GM18517 (cell line): ENCODE results near the gene RNU1-2.
"Not testable (repeated sequence)": the region's sequence is repeated elsewhere in the genome, so short reads cannot be mapped to it uniquely, and the experiment has no call there.

Experiments used
- ATAC-seq: cut with Tn5 transposase; IDR thresholded peaks from one replicate; pipeline ENCODE4 v1.9.1; 2021; ENCODE audit warnings: mild to moderate bottlenecking, moderate library complexity; ENCODE audit not compliant: unreplicated experiment

Gene RNU1-2

GRCh38 chr1:16888860-16889816 lies 6.6 kb upstream of the RNU1-2 start:
- ATAC-seq: no peak

- ATAC-seq: not testable (repeated sequence)
Observed at GRCh38 chr1:16890539-16891021, 5.2 kb upstream of the RNU1-2 start.

GRCh38 chr1:16891057-16891456 lies 4.7 kb upstream of the RNU1-2 start:
- not testable (repeated sequence) for ATAC-seq

DNA sequence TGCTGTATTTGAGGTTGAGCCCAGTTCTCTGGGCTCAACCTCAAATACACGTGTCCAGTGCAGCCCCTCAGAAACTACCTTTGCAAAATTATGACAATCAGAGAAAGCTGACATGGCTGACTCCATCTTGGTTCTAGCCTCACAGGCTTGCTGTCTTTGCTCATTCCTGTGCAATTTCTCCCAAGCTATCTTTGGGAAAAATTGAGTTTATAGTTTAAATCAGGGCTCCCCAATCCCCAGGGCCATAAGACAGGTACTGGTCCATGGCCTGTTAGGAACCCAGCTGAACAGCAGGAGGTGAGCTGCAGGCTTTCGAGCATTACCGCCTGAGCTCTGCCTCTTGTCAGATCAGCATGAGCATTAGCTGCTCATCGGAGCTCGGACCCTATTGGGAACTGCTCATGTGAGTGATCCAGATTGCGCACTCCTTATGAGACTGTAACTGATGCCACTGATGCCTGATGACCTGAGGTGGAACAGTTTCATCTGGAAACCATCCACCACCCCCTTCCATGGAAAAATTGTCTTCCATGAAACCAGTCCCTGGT lies 2.7 kb upstream of the RNU1-2 start:
- not testable (repeated sequence) for ATAC-seq

- not testable (repeated sequence) for ATAC-seq
Observed at GRCh38 chr1:16893796-16894195, 2.0 kb upstream of the RNU1-2 start.

- ATAC-seq: not testable (repeated sequence)
Observed at GRCh38 chr1:16894338-16894737, 1.4 kb upstream of the RNU1-2 start.

GRCh38 chr1:16895233-16895597 lies 565 bp upstream of the RNU1-2 start:
- ATAC-seq: not testable (repeated sequence)

GRCh38 chr1:16896316-16897055 lies 706 bp downstream of the RNU1-2 start:
- peak; percentile 19 for ATAC-seq

- ATAC-seq: not testable (repeated sequence)
Observed at GRCh38 chr1:16897653-16898052, 1.9 kb downstream of the RNU1-2 start.

DNA sequence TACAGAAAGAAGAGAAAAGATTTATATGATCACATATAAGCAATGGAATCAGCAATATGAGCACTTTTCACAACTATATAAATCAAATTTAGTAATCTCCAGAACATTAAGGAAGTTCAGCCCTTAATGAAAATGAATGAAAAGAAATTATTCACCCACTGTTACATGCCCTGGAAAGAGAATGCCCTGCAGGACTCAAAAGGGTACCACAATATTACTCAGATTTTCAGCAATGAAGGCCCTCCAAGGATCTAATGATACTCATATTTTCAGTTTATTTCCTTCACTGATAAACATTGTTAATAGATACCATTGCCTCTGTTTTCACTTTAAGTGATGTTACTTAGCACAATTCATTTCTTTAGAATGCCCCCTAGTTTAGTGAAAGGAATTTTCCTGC lies 2.5 kb downstream of the RNU1-2 start:
- ATAC-seq: not testable (repeated sequence)

DNA sequence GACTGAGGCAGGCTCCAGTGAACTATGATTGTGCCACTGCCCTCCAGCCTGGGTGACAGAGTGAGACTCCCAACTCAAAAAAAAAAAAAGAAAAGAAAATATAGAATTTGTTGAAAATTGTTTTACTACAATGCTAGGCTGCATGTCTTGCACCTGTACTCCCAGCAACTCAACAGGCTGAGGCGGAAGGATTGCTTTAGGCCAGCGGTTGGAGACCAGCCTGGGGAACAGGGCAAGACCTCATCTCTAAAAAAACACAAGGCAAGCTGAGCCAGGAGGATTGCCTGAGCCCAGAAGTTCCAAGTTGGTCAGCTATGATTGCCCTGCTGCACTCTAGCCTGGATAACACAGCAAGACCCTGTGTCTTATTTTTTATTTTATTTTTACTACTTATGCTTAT lies 3.2 kb downstream of the RNU1-2 start:
- ATAC-seq: not testable (repeated sequence)

DNA sequence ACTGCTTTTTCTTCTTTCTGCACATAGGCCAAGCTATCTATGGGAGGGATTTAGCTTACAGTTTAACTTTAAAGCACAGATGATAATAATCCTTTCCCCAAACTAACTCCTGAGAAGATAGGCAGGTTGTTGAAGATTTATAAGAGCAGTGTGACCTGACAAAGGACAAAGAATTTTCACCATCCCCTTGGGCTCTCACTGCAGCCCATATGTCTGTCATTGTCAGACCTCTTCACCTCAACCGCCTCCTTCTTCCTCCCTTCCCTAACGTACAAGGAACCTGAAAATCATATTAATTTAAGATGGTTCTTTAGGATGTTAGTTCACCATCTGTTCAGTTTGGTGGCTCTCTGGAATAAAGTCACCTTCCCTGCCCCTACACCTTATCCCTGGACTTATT lies 5.0 kb downstream of the RNU1-2 start:
- no peak for ATAC-seq

DNA sequence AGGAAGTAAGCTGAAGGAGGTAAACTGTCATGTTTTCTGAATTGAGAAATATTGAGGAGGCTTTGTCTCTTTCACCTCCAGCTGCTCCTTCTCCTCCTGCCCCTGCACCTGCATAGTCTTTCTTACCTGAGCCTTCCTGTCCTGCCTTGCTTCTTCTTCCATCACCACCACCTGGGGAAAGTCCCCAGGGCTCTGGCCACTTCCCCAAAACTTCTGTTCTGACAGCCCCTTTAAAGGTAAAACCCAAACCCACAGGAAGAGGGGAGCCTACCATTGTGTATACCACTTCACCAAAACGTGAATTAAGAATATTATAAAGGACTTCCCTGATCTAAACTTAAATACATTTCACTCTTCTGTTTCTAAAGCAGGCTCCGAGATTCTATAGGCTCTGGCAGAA lies 5.6 kb downstream of the RNU1-2 start:
- ATAC-seq: not testable (repeated sequence)

DNA sequence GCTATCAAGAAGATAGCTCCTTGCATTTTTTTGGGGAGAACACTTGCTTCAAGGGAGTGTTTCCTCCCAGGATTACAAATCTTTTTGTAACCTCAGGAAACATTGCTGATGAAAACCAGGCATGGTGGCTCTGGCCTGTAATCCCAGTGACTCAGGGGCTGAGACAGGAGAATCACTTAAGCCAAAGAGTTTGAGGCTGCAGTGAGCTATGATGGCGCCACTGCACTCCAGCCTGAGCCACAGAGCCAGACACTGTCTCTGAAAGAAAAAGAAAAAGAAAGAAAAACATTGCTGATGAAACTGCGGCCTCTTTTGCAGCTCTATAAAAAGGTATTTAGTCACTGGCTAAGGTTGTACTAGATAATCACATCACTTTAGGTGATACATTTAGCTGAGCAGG lies 7.3 kb downstream of the RNU1-2 start:
- no peak for ATAC-seq

DNA sequence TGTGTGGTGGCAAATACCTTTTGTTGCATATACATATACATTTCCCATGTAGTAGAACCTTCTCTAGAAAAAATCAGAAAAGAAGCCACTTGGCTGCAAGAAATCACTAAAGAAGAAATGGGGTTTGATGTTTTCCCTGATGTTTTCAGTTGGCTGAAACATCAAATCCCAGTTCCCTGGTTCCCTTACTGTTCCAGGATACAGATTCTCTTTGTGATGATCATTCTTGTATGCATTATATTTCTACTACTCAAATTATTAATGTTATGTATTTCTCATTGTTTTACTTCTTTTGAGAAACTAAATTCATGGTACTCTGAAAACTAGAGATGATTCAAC lies 7.6 kb downstream of the RNU1-2 start:
- no peak for ATAC-seq

DNA sequence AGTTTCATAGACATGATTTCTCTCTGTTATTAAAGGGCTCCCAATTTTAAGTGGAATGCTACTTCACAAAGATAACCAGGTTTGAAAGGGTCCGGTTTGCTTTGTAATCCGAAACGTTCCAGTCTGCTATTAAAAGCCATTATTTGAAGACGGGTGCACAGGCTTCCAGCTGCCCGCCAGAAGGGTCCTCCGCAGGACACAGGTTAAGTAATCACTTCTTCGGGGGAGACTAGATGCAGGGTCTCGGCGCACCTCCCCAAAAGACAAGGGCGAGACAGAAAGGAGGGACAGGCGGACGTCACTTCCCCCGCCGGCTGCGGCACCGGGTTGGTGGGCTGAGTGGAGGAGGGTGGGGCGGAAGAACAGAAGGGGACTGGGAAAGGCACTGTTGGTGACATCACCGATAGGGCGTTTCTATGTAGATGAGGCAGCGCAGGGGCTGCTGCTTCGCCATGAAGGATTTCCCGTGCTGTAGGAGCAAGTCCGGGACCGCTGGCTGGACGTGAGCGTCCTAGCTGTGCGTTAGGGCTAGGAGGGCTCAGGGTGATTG lies 8.9 kb downstream of the RNU1-2 start:
- ATAC-seq: peak; percentile 77

- ATAC-seq: peak; percentile 77
Observed at GRCh38 chr1:16905110-16905867, 9.5 kb downstream of the RNU1-2 start.

- no peak for ATAC-seq
Observed at GRCh38 chr1:16905868-16906702, 10.3 kb downstream of the RNU1-2 start.

DNA sequence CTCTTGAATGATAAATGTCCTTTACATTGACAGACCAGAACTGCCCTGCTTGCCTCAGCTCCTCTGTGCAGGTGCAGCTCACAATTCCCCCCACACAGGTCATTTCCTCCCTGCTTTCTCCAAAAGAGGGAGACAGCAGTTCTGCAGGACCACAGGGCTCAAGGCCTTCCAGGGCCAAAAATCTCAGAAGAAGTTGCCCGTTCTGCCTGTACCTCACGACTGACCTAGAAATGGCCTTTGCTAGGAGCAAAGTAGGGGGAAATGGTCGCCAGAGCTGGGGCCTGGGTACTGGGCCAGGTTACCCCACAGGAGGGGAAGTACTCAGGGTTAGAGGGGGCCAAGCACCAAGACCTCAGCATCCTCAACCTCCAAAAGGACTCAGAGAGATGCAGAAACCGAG lies 11.1 kb downstream of the RNU1-2 start:
- no peak for ATAC-seq
